Measurements from ENCODE around the gene APOBEC3H.

Gene APOBEC3H

GRCh38 chr22:39132871-39133524 is 36.0 kb downstream of the APOBEC3H start:
- Histone ChIP-seq H3K4me2 (ENCODE audit: low read length) (no peak overlapping the region), H3K9me3 (ENCODE audit: control insufficient read depth, insufficient read depth, low read length) (no peaks in the 10 kb centered on the region)

GRCh38 chr22:39133871-39134270 is 36.8 kb downstream of the APOBEC3H start:
- TF ChIP-seq EZH2phosphoT487 (IDR thresholded peaks at IDR 0.05; ENCODE audit: borderline replicate concordance, low read length): no peak
- TF ChIP-seq, protein P1, sequence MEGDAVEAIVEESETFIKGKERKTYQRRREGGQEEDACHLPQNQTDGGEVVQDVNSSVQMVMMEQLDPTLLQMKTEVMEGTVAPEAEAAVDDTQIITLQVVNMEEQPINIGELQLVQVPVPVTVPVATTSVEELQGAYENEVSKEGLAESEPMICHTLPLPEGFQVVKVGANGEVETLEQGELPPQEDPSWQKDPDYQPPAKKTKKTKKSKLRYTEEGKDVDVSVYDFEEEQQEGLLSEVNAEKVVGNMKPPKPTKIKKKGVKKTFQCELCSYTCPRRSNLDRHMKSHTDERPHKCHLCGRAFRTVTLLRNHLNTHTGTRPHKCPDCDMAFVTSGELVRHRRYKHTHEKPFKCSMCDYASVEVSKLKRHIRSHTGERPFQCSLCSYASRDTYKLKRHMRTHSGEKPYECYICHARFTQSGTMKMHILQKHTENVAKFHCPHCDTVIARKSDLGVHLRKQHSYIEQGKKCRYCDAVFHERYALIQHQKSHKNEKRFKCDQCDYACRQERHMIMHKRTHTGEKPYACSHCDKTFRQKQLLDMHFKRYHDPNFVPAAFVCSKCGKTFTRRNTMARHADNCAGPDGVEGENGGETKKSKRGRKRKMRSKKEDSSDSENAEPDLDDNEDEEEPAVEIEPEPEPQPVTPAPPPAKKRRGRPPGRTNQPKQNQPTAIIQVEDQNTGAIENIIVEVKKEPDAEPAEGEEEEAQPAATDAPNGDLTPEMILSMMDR (IDR thresholded peaks at IDR 0.05; ENCODE audit: low read depth, low read length, poor library complexity, severe bottlenecking): no peak
- no peaks in the 10 kb centered on the region for H3F3A ChIP-seq (ENCODE audit: control insufficient read depth, insufficient read depth)

More at GRCh38 chr22:39132871-39133524, 36.0 kb downstream of the APOBEC3H start:
- H3K4me3 ChIP-seq (ENCODE audit: low read length): no peak overlapping the region
- no peaks in the 10 kb centered on the region for H4K20me1 ChIP-seq (ENCODE audit: control insufficient read depth, insufficient read depth, low read depth, low read length)
- H3K4me1 ChIP-seq (ENCODE audit: control insufficient read depth, low read length): no peaks in the 10 kb centered on the region
- TF ChIP-seq, protein P1 (IDR thresholded peaks at IDR 0.05; ENCODE audit: low read depth, low read length, poor library complexity, severe bottlenecking): no peak
- no peak for TF ChIP-seq EZH2phosphoT487 (IDR thresholded peaks at IDR 0.05; ENCODE audit: borderline replicate concordance, low read length)
- no peaks in the 10 kb centered on the region for H3K36me3 ChIP-seq (ENCODE audit: control insufficient read depth, low read length)
- no peak overlapping the region for H3K27ac ChIP-seq (ENCODE audit: low read depth, low read length)
- H3K27me3 ChIP-seq (ENCODE audit: control insufficient read depth, low read length): peaks cover 3% of the 10 kb centered on the region; the same call in 1 of the 2 replicates
- no peaks in the 10 kb centered on the region for H3K79me2 ChIP-seq (ENCODE audit: control insufficient read depth, low read length)
- no peaks in the 10 kb centered on the region for H3K9me2 ChIP-seq (replicated peaks; ENCODE audit: control insufficient read depth, low read length)
- no peaks in the 10 kb centered on the region for H3F3A ChIP-seq (ENCODE audit: control insufficient read depth, insufficient read depth)

GRCh38 chr22:39134366-39135091 is 37.5 kb downstream of the APOBEC3H start:
- Histone ChIP-seq H3K9me2 (replicated peaks; ENCODE audit: control insufficient read depth, low read length) (no peaks in the 10 kb centered on the region), H3K4me3 (ENCODE audit: low read length) (no peak overlapping the region), H3K27me3 (ENCODE audit: control insufficient read depth, low read length) (peaks cover 3% of the 10 kb centered on the region; the same call in 1 of the 2 replicates), H3K79me2 (ENCODE audit: control insufficient read depth, low read length) (no peaks in the 10 kb centered on the region), H3K36me3 (ENCODE audit: control insufficient read depth, low read length) (no peaks in the 10 kb centered on the region), H3K27ac (ENCODE audit: low read depth, low read length) (no peak overlapping the region), H3K9me3 (ENCODE audit: control insufficient read depth, insufficient read depth, low read length) (no peaks in the 10 kb centered on the region), H3K4me1 (ENCODE audit: control insufficient read depth, low read length) (no peaks in the 10 kb centered on the region), H3K4me2 (ENCODE audit: low read length) (no peak overlapping the region), H3F3A (ENCODE audit: control insufficient read depth, insufficient read depth) (no peaks in the 10 kb centered on the region), H4K20me1 (ENCODE audit: control insufficient read depth, insufficient read depth, low read depth, low read length) (no peaks in the 10 kb centered on the region)
- TF ChIP-seq, protein P1 (IDR thresholded peaks at IDR 0.05; ENCODE audit: low read depth, low read length, poor library complexity, severe bottlenecking): no peak
- no peak for TF ChIP-seq EZH2phosphoT487 (IDR thresholded peaks at IDR 0.05; ENCODE audit: borderline replicate concordance, low read length)

More at GRCh38 chr22:39133871-39134270, 36.8 kb downstream of the APOBEC3H start:
- H3K4me2 ChIP-seq (ENCODE audit: low read length): no peak overlapping the region
- no peaks in the 10 kb centered on the region for H3K9me3 ChIP-seq (ENCODE audit: control insufficient read depth, insufficient read depth, low read length)
- H4K20me1 ChIP-seq (ENCODE audit: control insufficient read depth, insufficient read depth, low read depth, low read length): no peaks in the 10 kb centered on the region
- no peak overlapping the region for H3K4me3 ChIP-seq (ENCODE audit: low read length)
- H3K27ac ChIP-seq (ENCODE audit: low read depth, low read length): no peak overlapping the region
- no peaks in the 10 kb centered on the region for H3K79me2 ChIP-seq (ENCODE audit: control insufficient read depth, low read length)
- H3K36me3 ChIP-seq (ENCODE audit: control insufficient read depth, low read length): no peaks in the 10 kb centered on the region
- H3K27me3 ChIP-seq (ENCODE audit: control insufficient read depth, low read length): peaks cover 3% of the 10 kb centered on the region; the same call in 1 of the 2 replicates
- H3K9me2 ChIP-seq (replicated peaks; ENCODE audit: control insufficient read depth, low read length): no peaks in the 10 kb centered on the region
- no peaks in the 10 kb centered on the region for H3K4me1 ChIP-seq (ENCODE audit: control insufficient read depth, low read length)
